ENCODE results near the gene UGT2B17. TPM values are rescaled to one million over a fixed set of nuclear protein-coding genes. Genes with fewer than 3 reads are reported as not detected.
"Not testable (repeated sequence)": the region's sequence is repeated elsewhere in the genome, so short reads cannot be mapped to it uniquely, and the experiment has no call there.

Gene UGT2B17
- total RNA-seq, 1 experiment from 2014 or later, result not detected

DNA sequence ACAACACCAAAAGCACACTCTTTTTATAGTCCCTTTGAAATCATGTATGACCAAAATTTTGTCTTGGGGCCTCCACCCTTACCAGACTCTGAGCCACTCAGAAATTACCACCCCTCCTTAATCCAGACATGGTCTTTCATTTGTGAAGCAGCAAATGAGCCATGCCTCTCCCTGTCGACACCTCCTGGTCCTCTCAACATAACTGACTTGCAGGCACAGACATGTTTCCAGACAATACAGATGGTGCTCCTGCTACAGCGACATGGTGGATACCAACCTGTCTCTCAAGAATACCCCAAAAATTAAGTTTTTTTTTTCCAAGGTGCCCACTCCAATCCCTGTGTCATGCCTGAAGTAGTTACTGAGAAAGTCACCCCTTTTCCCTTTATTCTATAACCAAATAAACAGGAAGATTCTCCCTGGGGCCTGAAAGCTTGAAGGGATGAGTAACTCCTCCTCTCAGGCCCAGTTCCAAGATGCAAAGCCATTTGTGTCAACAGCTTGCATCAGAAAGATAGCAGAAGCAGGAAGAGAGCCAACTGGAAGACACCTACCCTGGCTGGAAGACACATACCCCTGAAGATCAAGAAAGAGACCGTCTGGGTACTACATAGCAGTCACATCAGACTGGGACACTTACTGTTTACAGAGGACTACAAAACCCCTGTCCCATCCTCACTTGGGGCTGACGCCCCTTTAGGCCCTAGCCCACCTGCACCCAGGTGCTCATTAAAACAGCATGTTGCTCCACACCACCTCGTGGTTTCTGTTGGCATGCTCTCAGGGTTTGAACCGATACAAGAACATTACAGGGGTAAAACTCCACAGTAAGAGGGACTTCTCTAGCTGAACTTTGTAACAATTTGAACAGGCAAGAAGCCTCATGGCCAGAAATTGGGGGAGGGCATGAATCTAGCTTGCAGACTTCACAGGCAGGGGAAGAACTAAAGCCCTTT, 5.5 kb upstream of the UGT2B17 start (continued):
- TF ChIP-seq, protein P1, sequence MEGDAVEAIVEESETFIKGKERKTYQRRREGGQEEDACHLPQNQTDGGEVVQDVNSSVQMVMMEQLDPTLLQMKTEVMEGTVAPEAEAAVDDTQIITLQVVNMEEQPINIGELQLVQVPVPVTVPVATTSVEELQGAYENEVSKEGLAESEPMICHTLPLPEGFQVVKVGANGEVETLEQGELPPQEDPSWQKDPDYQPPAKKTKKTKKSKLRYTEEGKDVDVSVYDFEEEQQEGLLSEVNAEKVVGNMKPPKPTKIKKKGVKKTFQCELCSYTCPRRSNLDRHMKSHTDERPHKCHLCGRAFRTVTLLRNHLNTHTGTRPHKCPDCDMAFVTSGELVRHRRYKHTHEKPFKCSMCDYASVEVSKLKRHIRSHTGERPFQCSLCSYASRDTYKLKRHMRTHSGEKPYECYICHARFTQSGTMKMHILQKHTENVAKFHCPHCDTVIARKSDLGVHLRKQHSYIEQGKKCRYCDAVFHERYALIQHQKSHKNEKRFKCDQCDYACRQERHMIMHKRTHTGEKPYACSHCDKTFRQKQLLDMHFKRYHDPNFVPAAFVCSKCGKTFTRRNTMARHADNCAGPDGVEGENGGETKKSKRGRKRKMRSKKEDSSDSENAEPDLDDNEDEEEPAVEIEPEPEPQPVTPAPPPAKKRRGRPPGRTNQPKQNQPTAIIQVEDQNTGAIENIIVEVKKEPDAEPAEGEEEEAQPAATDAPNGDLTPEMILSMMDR (IDR thresholded peaks at IDR 0.05), result no peak

DNA sequence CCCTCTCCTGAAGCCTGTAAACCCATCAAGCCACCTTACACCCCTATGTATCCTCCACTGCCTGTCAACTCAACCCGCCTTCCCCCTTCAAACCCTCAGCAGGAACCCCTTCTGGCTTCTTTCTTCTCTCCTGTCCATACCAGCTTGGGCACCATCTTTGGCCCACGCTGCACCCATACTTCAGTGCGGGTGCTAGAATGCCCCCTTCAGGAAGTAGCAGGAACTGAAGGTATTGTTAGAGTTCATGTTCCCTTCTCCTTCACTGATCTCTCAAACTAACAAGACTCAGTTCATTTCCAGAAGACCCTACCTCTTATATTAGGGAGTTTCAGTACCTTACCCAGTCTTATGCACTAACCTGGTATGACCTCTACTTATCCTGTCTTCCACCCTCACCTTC, 1.5 kb upstream of the UGT2B17 start:
- CTCF ChIA-PET, result no interaction called here
- no TSS peak for BruUV-seq (replicated peaks)
- in situ Hi-C loops (cut with HindIII; ENCODE audit: low pct_unique_long_range_greater_than_20kb, low sequenced_read_pairs), result no loop called here

DNA sequence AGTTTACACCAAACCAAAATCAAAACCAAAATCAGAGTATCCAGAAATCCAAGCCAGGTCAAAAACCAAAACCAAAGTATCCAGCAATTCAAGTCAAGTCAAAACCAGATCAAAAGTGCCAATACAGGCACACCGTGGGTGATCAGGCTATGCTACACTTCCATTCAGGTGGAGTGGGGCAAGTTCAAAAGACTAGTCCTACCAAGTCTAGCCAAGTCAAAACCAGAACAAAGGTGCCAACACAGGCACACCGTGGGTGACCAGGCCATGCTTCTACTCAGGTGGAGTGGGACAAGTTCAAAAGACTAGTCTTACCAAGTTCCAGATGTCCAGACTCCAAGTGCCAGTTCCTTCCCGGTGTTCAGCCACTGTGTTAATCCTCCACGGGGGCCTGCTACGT, 486 bp downstream of the UGT2B17 start:
- intact Hi-C loops (cut with micrococcal nuclease; ENCODE audit: unreplicated experiment); ATAC-seq: not testable (repeated sequence)

More for the DNA sequence above, 1.5 kb upstream of the UGT2B17 start:
- Histone ChIP-seq H3K9me3 (ENCODE audit: control insufficient read depth, insufficient read depth, low read depth, low read length) (no peaks in the 10 kb centered on the region), H3K27ac (ENCODE audit: low read length) (no peak overlapping the region), H3K4me1 (ENCODE audit: control insufficient read depth, insufficient read depth, low read length) (no peaks in the 10 kb centered on the region), H3K36me3 (ENCODE audit: control insufficient read depth, insufficient read depth, low read length) (no peaks in the 10 kb centered on the region), H3K27me3 (ENCODE audit: control insufficient read depth, insufficient read depth, low read length) (no peaks in the 10 kb centered on the region), H3K4me3 (ENCODE audit: low read depth in 2 of 2, low read length in 2 of 2) (no peak overlapping the region)
- ATAC-seq, result no peak
- TF ChIP-seq SIN3A (IDR thresholded peaks at IDR 0.05; ENCODE audit: borderline replicate concordance, insufficient read depth, low read depth, low read length) (no peak), TCF7L2 (IDR thresholded peaks at IDR 0.05; ENCODE audit: low read depth, low read length) (no peak), POLR2AphosphoS5 (IDR thresholded peaks at IDR 0.05; ENCODE audit: low read depth, low read length) (no peak)
- TF ChIP-seq, protein P1 (IDR thresholded peaks at IDR 0.05), result no peak
- TF ChIP-seq, protein P2, sequence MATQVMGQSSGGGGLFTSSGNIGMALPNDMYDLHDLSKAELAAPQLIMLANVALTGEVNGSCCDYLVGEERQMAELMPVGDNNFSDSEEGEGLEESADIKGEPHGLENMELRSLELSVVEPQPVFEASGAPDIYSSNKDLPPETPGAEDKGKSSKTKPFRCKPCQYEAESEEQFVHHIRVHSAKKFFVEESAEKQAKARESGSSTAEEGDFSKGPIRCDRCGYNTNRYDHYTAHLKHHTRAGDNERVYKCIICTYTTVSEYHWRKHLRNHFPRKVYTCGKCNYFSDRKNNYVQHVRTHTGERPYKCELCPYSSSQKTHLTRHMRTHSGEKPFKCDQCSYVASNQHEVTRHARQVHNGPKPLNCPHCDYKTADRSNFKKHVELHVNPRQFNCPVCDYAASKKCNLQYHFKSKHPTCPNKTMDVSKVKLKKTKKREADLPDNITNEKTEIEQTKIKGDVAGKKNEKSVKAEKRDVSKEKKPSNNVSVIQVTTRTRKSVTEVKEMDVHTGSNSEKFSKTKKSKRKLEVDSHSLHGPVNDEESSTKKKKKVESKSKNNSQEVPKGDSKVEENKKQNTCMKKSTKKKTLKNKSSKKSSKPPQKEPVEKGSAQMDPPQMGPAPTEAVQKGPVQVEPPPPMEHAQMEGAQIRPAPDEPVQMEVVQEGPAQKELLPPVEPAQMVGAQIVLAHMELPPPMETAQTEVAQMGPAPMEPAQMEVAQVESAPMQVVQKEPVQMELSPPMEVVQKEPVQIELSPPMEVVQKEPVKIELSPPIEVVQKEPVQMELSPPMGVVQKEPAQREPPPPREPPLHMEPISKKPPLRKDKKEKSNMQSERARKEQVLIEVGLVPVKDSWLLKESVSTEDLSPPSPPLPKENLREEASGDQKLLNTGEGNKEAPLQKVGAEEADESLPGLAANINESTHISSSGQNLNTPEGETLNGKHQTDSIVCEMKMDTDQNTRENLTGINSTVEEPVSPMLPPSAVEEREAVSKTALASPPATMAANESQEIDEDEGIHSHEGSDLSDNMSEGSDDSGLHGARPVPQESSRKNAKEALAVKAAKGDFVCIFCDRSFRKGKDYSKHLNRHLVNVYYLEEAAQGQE (IDR thresholded peaks at IDR 0.05; ENCODE audit: insufficient read depth in 1 of 2, low read depth in 2 of 2, low read length in 1 of 2), result no peak
- DNase-seq (ENCODE audit: low read depth, low spot score), result no peak
- POLR2A ChIA-PET, result no interaction called here
- intact Hi-C loops (cut with micrococcal nuclease; ENCODE audit: unreplicated experiment), result no loop called here

More for the DNA sequence above, 486 bp downstream of the UGT2B17 start:
- H3K4me3 ChIP-seq (ENCODE audit: low read depth in 2 of 2, low read length in 2 of 2); in situ Hi-C loops (cut with HindIII; ENCODE audit: low pct_unique_long_range_greater_than_20kb, low sequenced_read_pairs); H3K27me3 ChIP-seq (ENCODE audit: control insufficient read depth, insufficient read depth, low read length); H3K27ac ChIP-seq (ENCODE audit: low read length); DNase-seq (ENCODE audit: low read depth, low spot score); H3K9me3 ChIP-seq (ENCODE audit: control insufficient read depth, insufficient read depth, low read depth, low read length); BruUV-seq (replicated peaks); H3K36me3 ChIP-seq (ENCODE audit: control insufficient read depth, insufficient read depth, low read length); POLR2A ChIA-PET; H3K4me1 ChIP-seq (ENCODE audit: control insufficient read depth, insufficient read depth, low read length): not testable (repeated sequence)
- CTCF ChIA-PET, result interaction anchor here (0.6 kb wide), 1 partner anchor 291 kb away, joined by 4 read pairs; no protein-coding TSS in a partner anchor

All from Panc1 (cell line).